ENCODE results near the gene PIANP.

DNA sequence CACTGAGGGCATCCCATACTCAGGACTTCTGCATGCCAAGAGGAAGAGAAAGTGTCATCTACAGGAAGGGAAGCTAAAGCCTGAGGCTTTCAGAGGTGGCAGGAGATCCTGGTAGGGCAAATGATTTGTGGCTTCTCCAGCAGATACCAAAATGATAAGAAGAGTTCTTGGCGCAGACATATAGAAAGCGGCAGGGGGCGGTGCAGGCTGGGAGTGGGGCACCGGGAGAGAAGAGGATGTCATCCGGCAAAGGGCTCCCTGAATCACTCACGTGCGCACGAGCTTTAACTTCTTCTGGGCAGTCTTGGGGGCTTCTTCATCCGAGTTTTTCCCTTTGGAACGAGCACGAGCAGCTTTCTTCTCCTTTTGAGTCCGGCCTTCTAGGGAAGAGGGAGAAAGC is 48.2 kb downstream of the PIANP start:
- TF ChIP-seq, protein P1, sequence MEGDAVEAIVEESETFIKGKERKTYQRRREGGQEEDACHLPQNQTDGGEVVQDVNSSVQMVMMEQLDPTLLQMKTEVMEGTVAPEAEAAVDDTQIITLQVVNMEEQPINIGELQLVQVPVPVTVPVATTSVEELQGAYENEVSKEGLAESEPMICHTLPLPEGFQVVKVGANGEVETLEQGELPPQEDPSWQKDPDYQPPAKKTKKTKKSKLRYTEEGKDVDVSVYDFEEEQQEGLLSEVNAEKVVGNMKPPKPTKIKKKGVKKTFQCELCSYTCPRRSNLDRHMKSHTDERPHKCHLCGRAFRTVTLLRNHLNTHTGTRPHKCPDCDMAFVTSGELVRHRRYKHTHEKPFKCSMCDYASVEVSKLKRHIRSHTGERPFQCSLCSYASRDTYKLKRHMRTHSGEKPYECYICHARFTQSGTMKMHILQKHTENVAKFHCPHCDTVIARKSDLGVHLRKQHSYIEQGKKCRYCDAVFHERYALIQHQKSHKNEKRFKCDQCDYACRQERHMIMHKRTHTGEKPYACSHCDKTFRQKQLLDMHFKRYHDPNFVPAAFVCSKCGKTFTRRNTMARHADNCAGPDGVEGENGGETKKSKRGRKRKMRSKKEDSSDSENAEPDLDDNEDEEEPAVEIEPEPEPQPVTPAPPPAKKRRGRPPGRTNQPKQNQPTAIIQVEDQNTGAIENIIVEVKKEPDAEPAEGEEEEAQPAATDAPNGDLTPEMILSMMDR (IDR thresholded peaks at IDR 0.05) = no peak
- TF ChIP-seq POLR2A (IDR thresholded peaks at IDR 0.05) = no peak
